Right renal pelvis (tissue), 4 donors: ENCODE measurements around the gene THOC7. TPM values are rescaled to one million over a fixed set of nuclear protein-coding genes. Genes with fewer than 3 reads are reported as not detected.
A peak's percentile ranks its signal among the peaks of the same experiment; 100 is the strongest.

Experiments used
- DNase-seq, 4 donors: peaks; one replicate each; pipeline ENCODE4 v3.0.0-alpha.2; 2013; ENCODE audit warnings: low read depth in 4 of 4, low spot score in 3 of 4, missing footprints in 1 of 4
- polyA plus RNA-seq, 4 donors: library from polyadenylated mRNA; unstranded; fragments of 120-200 nt; gene quantifications; one replicate each; pipeline ENCODE4 v1.2.1, GENCODE V29; 2013; ENCODE audit not compliant: insufficient read length in 4 of 4

Gene THOC7
- polyA plus RNA-seq = 10 to 100 TPM; 76.3 to 93.8 (median 93.4) TPM

- peak in 1 of 4 donors; percentile 37 for DNase-seq
Observed at GRCh38 chr3:63863150-63864007, at the start of gene THOC7, which contains the start of gene ATXN7. Gene THOC7 (minus strand): TSS chr3:63863805. CDS start chr3:63863790, 15 bp downstream. Gene ATXN7 (plus strand): TSS chr3:63863867. CDS start chr3:63912599, 48,732 bp downstream.

- DNase-seq = peak in 2 of 4 donors; percentile 41
Observed at GRCh38 chr3:63912768-63913588, 49.4 kb upstream of the THOC7 start.

GRCh38 chr3:63911873-63912767 lies 48.5 kb upstream of the THOC7 start, which contains the start of gene SCAANT1:
Gene SCAANT1 (minus strand): TSS chr3:63912383.
- peak; percentile 67 to 82 (median 78) for DNase-seq

- no peak for DNase-seq
Observed at GRCh38 chr3:63911509-63911872, 47.9 kb upstream of the THOC7 start.

- DNase-seq = no peak
Observed at GRCh38 chr3:63910891-63911290, 47.3 kb upstream of the THOC7 start.

- no peak for DNase-seq
Observed at GRCh38 chr3:63910001-63910400, 46.4 kb upstream of the THOC7 start.

GRCh38 chr3:63909431-63909830 lies 45.8 kb upstream of the THOC7 start:
- DNase-seq = no peak

GRCh38 chr3:63908776-63909175 lies 45.2 kb upstream of the THOC7 start:
- DNase-seq = no peak

GRCh38 chr3:63908081-63908736 lies 44.6 kb upstream of the THOC7 start:
- no peak for DNase-seq

GRCh38 chr3:63905731-63906620 lies 42.4 kb upstream of the THOC7 start:
- DNase-seq = no peak

- DNase-seq = no peak
Observed at GRCh38 chr3:63900459-63900858, 36.9 kb upstream of the THOC7 start.

- no peak for DNase-seq
Observed at GRCh38 chr3:63900010-63900409, 36.4 kb upstream of the THOC7 start.

GRCh38 chr3:63896332-63897030 lies 32.9 kb upstream of the THOC7 start:
- DNase-seq = no peak

- DNase-seq = no peak
Observed at GRCh38 chr3:63895422-63896189, 32.0 kb upstream of the THOC7 start.

GRCh38 chr3:63892773-63893352 lies 29.3 kb upstream of the THOC7 start:
- DNase-seq = no peak

GRCh38 chr3:63891518-63891917 lies 27.9 kb upstream of the THOC7 start:
- no peak for DNase-seq

- no peak for DNase-seq
Observed at GRCh38 chr3:63886858-63887257, 23.3 kb upstream of the THOC7 start.
